GM21447 (cell line): ENCODE data around the gene AMIGO2.

Experiments
- ATAC-seq: cut with Tn5 transposase; IDR thresholded peaks from one replicate; pipeline ENCODE4 v1.9.1; 2021; ENCODE audit not compliant: unreplicated experiment

AMIGO2 gene

GRCh38 chr12:47099610-47100009 lies 19.9 kb upstream of the AMIGO2 start:
- ATAC-seq, result no peak

DNA sequence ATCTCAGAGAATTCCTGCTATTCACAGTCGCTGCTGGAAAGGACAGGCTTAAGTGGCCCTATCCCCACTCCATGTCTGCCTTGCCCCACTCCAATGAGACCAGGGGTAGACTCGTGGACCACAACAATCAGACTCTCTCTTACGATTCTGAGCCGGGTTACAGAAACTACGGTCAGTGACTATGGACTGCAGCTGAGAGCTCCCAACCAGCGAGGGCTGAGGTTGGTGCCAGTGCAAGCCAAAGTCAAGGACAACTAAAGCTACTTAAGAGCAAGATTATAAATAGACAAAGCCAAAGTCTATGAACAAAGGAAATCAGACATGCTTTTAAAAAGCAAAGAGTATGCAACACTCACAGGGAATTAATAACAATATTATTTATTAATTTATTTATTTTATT lies 18.3 kb upstream of the AMIGO2 start:
- no peak for ATAC-seq

DNA sequence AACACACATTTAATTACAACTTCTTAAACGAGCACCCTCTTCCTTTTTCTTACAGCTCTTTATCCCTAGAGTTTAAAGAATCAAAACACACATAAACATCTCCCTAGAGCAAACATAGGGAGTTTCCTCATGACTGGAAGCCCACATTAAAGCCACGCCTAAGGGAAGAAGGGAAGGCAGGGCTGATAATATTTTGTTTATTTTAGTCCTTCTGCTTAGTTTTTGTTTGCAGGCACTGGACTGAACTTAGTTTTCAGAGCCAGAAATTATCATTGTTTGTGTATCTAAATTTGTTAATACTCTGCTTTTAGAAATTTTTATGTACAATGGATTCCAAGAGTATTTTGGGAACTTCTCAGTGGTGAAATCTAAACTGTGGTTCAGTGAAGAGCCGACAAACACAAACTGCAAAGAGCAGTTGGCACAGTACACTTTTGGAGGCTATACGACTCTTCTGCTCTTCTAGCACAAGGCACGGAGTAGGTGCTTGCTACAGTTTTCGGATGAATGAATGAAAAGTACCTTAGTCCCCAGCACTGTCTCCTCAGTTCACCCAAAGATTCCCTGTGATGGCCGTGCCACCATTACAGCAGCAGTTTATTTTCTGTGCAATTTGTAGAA lies 17.6 kb upstream of the AMIGO2 start:
- no peak for ATAC-seq

DNA sequence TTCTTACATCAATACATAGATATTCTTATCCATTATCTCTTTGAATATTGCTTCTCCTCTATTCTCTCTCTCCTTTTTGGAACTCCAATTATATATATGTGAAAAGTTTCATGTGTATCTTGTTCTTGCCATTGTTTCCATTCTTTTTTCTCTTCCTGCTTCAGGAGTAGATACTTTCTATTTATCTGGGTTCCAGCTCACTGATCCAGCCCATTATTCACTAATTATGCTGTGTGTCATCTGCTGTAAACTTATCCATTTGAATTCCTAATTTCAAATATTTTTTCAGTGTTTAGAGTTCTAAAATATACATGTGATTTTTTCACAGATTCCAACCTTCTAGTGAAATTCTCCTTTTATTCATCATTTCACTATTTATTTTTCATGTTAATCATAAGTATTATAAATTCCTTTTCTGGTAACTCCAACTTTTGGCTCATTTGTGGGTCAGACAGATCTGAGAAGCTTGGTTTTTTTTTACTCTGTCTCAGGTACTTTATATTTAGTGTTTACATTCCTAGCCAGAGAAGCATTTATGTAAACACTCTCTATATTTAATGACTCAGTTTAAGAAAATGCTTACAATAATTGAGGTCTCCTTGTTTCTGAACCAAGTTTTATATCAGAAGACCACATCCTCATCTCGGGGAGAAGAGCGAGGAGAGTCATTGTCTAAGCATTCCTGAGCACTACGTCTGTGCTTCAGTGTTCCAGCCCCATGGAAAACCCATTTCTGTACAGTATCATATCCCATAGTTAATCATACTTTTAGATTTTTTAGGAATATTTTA lies 15.9 kb upstream of the AMIGO2 start:
- ATAC-seq, result no peak

- no peak for ATAC-seq
Measured at GRCh38 chr12:47094804-47095203, 15.0 kb upstream of the AMIGO2 start.

- ATAC-seq, result no peak
Measured at GRCh38 chr12:47091009-47091408, 11.2 kb upstream of the AMIGO2 start.

GRCh38 chr12:47088021-47088944 lies 8.5 kb upstream of the AMIGO2 start:
- ATAC-seq, result no peak

DNA sequence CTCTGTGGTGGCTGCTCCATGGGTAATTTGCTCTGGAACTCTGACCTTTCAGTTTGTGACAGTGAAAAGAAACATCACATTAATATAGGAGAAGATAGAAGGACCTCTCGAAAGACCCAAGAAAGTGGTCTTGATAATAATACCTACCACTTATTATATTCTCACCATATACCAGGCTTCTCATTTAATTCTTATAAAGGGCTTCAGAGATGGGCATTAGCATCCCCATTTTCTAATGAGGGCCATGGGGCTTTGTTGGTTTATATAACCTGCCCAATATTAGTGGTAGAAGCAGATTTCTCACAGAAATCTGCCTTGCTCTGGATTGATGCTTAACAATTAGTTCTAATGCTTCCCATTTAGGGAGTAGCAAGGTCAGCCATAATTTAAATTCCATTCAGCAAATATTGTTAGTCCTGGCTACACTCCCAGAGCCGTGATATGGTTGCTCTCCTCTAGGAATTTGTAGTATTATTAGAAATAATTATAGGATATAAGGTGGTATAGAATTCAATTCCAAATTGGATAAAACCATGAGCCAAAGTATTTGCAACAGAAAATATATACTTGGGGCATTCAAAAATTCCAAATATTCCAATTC lies 7.4 kb upstream of the AMIGO2 start:
- ATAC-seq, result no peak

- ATAC-seq, result no peak
Measured at GRCh38 chr12:47085815-47086252, 6.1 kb upstream of the AMIGO2 start.

DNA sequence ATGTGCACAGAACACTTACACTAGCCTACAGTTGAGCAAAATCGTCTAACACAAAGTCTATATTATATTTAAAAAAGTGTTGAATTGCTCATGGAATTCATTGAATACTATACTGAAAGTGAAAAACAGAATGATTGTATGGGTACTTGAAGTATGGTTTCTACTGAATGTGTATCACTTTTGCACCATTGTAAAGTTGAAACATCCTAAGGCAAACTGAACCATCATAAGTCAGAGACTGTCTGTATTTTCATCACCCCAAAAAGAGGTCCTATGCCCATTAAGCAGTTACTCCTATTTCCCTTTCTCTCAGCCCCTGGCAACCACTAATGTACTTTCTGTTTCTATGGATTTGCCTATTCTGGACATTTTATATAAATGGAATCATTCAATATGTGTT lies 4.4 kb upstream of the AMIGO2 start:
- ATAC-seq, result no peak

GRCh38 chr12:47082796-47083621 lies 3.2 kb upstream of the AMIGO2 start:
- ATAC-seq, result no peak

DNA sequence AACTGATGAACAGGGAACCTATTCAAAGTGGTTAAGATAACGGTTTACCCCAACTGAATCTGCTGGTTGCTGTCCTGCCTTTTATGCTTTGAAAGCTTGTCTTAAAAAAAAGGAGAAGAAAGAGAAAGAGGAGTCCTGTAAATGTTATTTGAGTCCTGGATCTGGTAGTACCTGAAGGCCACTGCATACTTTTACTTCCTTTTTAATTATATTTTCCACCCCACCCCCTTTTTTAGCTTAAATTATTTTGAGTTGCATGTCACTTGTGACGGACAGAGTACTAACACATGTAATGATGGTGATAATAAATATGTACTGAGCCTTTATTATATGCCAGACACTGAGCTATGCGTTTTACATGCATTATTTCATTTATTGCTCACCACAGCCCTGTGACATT lies 2.5 kb upstream of the AMIGO2 start:
- ATAC-seq, result no peak

DNA sequence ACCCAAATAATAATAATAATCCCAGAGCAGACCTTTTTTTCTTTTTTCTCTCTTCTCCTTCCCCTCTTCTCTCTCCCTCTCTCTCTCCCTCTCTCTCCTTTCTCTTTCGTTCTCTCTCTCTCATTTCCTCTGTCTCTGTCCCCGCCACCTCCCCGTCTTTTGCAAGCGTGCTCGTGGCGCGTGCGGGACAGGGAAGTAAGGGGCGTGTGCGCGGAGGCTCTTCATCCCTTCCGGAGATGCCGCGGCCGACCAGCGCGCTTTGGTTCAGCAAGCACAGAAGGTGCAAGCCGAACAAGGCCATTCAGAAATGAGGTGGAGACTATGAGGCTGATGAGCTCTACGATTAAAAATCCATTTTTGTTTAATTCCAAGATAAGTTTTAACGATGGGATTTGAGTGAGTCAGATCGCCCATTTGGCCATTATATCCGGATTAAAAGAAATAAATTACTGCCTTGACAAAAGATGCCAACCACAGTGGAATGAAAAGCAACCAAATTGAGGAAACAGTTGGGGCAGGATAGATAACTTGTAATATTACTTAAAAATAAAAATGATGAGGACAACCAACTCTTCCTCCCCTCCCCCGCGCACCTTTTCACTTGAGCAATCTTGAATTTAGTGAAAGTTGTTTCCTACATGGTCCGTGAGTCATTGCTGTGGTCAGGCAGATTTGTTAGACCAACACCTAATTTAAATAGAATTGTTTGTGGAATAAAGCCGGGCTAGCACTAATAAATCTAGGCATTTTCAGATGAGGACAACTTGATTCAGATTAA lies 1.2 kb upstream of the AMIGO2 start:
- ATAC-seq, result no peak

DNA sequence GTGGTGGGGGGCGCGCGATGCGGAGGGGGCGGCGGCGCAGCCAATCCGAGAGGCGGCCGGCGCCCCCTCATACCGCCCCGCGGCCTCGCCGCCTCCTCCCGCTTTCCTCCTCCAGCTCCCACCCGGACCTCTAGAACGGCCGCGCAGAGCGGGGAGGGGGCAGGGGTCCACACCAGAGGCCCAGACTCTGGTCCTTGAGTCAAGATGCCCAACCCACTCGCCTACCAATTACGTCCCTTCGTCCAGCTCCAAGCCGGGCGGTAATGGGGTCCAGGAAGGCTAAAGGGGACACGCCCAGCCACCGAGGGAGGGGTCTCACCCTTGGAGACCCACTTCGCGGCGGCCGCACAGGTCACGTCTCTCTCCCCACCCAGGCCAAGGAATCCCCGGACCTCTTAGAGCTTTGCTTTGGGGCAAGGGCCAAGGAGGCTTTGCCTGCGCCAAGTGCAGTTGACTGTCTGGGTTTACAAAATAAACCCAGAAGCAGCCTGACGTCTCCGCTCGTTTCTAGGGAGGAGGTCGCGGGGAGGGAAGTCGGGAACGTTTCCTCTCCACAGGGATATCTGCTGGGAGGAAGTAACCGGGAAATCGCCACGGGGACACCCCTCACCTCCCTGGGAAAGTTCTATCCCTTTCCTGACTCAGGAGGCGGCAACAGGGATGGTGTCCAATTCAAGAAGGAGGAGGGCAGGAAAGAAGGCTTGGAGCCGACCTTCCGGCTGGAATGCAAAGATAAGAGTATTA lies 394 bp upstream of the AMIGO2 start:
- peak; percentile 26 for ATAC-seq

DNA sequence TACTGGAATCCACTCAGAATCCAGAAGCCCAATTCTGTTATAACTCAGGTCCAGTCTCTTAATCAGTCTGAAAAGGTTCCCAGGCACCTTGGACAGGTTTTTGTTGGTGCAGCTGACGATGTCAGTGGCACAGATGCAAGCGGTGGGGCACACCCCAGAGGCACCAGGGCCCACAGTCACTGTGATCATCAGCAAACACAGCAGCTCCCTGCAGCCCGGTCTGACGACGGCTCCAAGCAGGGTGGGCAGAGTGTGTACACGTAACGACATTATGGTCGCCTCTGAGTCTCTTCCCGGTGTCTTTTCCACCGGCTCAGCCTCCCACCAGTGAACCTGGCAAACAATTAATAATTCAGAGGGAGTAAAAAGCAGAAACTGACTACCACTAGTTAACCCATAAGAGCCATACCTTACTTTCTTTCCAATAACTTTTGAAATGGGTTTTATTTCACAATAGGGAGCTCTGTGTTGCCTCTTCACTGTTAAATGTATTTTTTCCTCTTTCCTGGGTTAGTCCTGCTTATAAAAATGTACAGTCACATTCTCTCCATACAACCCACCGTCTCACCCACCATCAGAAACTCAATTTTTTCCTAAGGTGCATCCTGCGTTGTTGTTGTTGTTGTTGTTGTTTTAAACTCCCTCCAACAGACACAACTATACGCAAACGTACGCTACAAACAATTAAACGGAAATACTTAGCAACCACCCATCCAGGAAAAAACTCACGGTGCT lies 859 bp downstream of the AMIGO2 start:
- no peak for ATAC-seq

DNA sequence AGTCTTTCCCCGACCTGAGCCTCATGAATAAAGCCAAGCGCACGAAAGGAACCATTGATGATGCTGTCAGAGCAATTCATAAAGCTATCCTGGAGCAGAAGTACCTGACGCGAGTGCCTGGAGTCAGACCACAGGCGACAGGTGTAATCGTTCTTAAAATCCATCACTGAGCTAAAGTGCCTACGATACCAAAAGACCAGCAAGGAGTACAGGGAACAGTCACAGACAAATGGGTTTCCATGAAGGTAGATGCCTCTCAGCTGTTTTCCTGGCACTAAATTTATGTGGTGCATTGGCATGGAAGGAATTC lies 1.7 kb downstream of the AMIGO2 start:
- ATAC-seq, result no peak

DNA sequence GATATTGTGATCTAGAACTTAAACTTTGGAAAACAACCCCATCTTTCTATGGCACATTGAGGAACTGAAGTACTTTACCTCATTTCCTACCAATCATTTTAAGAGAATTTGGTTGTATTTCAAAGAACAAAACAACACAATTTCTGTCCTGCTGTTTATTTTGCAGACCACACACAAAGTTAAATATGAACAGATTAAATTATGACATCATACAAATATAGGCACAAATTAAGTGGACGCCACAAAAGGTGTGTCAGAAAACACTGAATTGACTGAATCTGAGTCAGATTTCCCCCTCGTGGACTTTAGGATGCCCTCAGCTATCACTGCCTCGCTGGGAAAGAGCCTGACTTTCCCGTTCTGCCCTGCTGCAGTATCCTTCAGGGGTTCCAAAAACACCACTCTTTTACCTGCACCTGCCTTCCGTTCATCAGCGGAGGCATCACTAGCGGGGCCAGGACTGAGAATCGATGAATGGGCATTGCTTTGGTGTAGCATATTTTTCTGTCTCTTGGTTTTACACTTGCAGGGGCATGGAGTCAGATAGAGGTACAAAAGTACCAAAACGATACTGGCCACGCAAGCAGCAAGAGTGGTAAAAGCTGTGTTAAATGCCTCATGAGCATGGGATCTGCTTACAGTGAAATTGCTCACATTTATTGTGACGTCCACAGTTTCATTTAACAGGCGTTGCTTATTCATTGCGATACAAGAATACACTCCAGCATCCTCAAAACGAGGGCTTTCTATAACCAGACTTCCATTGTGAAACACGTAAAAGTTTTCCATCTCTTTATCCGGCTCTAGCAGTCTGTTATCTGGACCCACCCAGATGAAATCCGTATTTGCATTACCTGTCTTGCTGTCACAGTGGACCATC lies 2.3 kb downstream of the AMIGO2 start:
- ATAC-seq, result no peak
